H9 (cell line): Measurements from ENCODE around the gene BEST1. TPM values are rescaled to one million over a fixed set of nuclear protein-coding genes. Genes with fewer than 3 reads are reported as not detected.

Source experiments
- DNase-seq: peaks from one replicate; pipeline ENCODE4 v3.0.0-alpha.2; 2017
- H2AFZ ChIP-seq: one replicate; pipeline ENCODE4 v1.6.1; 2013; ENCODE audit warnings: mild to moderate bottlenecking, low read length, control low read depth, moderate library complexity
- H2AK5ac ChIP-seq: 2 replicates; pipeline ENCODE4 v1.6.1; 2013; ENCODE audit warnings: low read length, control low read depth, mixed read lengths; ENCODE audit not compliant: insufficient read length
- H2BK120ac ChIP-seq: one replicate; pipeline ENCODE4 v1.6.1; 2013; ENCODE audit warnings: low read depth, mild to moderate bottlenecking, low read length, control low read depth, inconsistent platforms; ENCODE audit not compliant: poor library complexity, severe bottlenecking
- H2BK12ac ChIP-seq: 2 replicates; pipeline ENCODE4 v1.6.1; 2013; ENCODE audit warnings: low read length, control low read depth, mixed read lengths, low read depth; ENCODE audit not compliant: insufficient read length
- H2BK15ac ChIP-seq: 2 replicates; pipeline ENCODE4 v1.6.1; 2013; ENCODE audit warnings: low read depth, low read length, control low read depth
- H2BK20ac ChIP-seq: one replicate; pipeline ENCODE4 v1.6.1; 2013; ENCODE audit warnings: low read depth, mild to moderate bottlenecking, low read length, control low read depth, inconsistent platforms; ENCODE audit not compliant: poor library complexity, severe bottlenecking
- H2BK5ac ChIP-seq: 2 replicates; pipeline ENCODE4 v1.6.1; 2013; ENCODE audit warnings: low read length, control low read depth, mixed read lengths; ENCODE audit not compliant: insufficient read length
- H3K14ac ChIP-seq: 2 replicates; pipeline ENCODE4 v1.6.1; 2013; ENCODE audit warnings: low read length, control low read depth; ENCODE audit not compliant: insufficient read depth
- H3K18ac ChIP-seq: 2 replicates; pipeline ENCODE4 v1.6.1; 2013; ENCODE audit warnings: low read depth, mild to moderate bottlenecking, mixed read lengths, low read length, control low read depth; ENCODE audit not compliant: insufficient read length
- H3K23ac ChIP-seq: 2 replicates; pipeline ENCODE4 v1.6.1; 2013; ENCODE audit warnings: low read length, control low read depth, mixed read lengths, low read depth; ENCODE audit not compliant: insufficient read length
- H3K23me2 ChIP-seq: 2 replicates; pipeline ENCODE4 v1.6.1; 2013; ENCODE audit warnings: low read depth, mild to moderate bottlenecking, mixed read lengths, low read length, control low read depth; ENCODE audit not compliant: insufficient read length, poor library complexity, severe bottlenecking
- H3K27ac ChIP-seq: 2 replicates; pipeline ENCODE4 v1.5.1; 2013; ENCODE audit warnings: low read length, control low read depth, mixed read lengths, low read depth; ENCODE audit not compliant: insufficient read length
- H3K27me3 ChIP-seq: 2 replicates; pipeline ENCODE4 v1.6.1; 2013; ENCODE audit warnings: low read length, control low read depth, inconsistent platforms; ENCODE audit not compliant: insufficient read depth
- H3K4ac ChIP-seq: 2 replicates; pipeline ENCODE4 v1.6.1; 2013; ENCODE audit warnings: low read depth, mild to moderate bottlenecking, control low read depth, inconsistent platforms, low read length, moderate library complexity
- H3K4me1 ChIP-seq: 2 replicates; pipeline ENCODE4 v1.6.1; 2013; ENCODE audit warnings: low read length, control low read depth, inconsistent platforms; ENCODE audit not compliant: insufficient read depth
- H3K4me2 ChIP-seq: 2 replicates; pipeline ENCODE4 v1.6.1; 2013; ENCODE audit warnings: low read length, control low read depth, mixed read lengths; ENCODE audit not compliant: insufficient read length, insufficient read depth
- H3K56ac ChIP-seq: 2 replicates; pipeline ENCODE4 v1.6.1; 2013; ENCODE audit warnings: low read depth, mild to moderate bottlenecking, mixed read lengths, low read length, control low read depth; ENCODE audit not compliant: insufficient read length
- H3K79me1 ChIP-seq: 2 replicates; pipeline ENCODE4 v1.6.1; 2013; ENCODE audit warnings: low read depth, mild to moderate bottlenecking, moderate library complexity, low read length, control low read depth, inconsistent platforms; ENCODE audit not compliant: insufficient read depth, poor library complexity, severe bottlenecking
- H3K79me2 ChIP-seq: 2 replicates; pipeline ENCODE4 v1.6.1; 2013; ENCODE audit warnings: low read length, control low read depth, inconsistent platforms; ENCODE audit not compliant: insufficient read depth
- H3K9ac ChIP-seq: 2 replicates; pipeline ENCODE4 v1.6.1; 2013; ENCODE audit warnings: low read length, control low read depth, mixed read lengths; ENCODE audit not compliant: insufficient read length; ENCODE audit errors: extremely low read depth
- H3K9me3 ChIP-seq: one replicate; pipeline ENCODE4 v1.6.1; 2013; ENCODE audit warnings: low read depth, low read length, inconsistent platforms; ENCODE audit not compliant: control insufficient read depth
- H3T11ph ChIP-seq: one replicate; pipeline ENCODE4 v1.6.1; 2013; ENCODE audit warnings: mild to moderate bottlenecking, low read length, control low read depth, inconsistent platforms
- H4K20me1 ChIP-seq: one replicate; pipeline ENCODE4 v1.6.1; 2013; ENCODE audit not compliant: control insufficient read depth, insufficient read length, insufficient read depth
- H4K5ac ChIP-seq: 2 replicates; pipeline ENCODE4 v1.6.1; 2013; ENCODE audit warnings: low read depth, mild to moderate bottlenecking, mixed read lengths, low read length, control low read depth; ENCODE audit not compliant: insufficient read length
- H4K8ac ChIP-seq: replicated peaks from 2 replicates; pipeline ENCODE4 v1.6.1; 2013; ENCODE audit warnings: low read length, control low read depth, mixed read lengths, low read depth; ENCODE audit not compliant: insufficient read length
- H4K91ac ChIP-seq: 2 replicates; pipeline ENCODE4 v1.6.1; 2013; ENCODE audit warnings: low read depth, mild to moderate bottlenecking, moderate library complexity, mixed read lengths, low read length, control low read depth; ENCODE audit not compliant: insufficient read length
- H3K27ac Mint-ChIP-seq, 3 experiments: 2 replicates in 2 of 3; 3 replicates in 1 of 3; pipeline ENCODE4 v1.8.0; 2020 to 2021; ENCODE audit warnings: mixed read lengths in 3 of 3, mild to moderate bottlenecking in 1 of 3, moderate library complexity in 1 of 3
- H3K27me3 Mint-ChIP-seq: 2 replicates; pipeline ENCODE4 v1.8.0; 2021; ENCODE audit warnings: low read depth, mild to moderate bottlenecking, moderate library complexity, mixed read lengths
- H3K36me3 Mint-ChIP-seq, 3 experiments: 2 replicates in 2 of 3; 3 replicates in 1 of 3; pipeline ENCODE4 v1.8.0; 2020 to 2021; ENCODE audit warnings: low read depth in 3 of 3, mixed read lengths in 3 of 3; ENCODE audit not compliant: insufficient read depth in 1 of 3
- H3K4me1 Mint-ChIP-seq, 2 experiments: 2 replicates each; pipeline ENCODE4 v1.8.0; 2020; ENCODE audit warnings: mixed read lengths in 2 of 2
- H3K4me3 Mint-ChIP-seq, 2 experiments: 2 replicates in 1 of 2; 3 replicates in 1 of 2; pipeline ENCODE4 v1.8.0; 2020 to 2021; ENCODE audit warnings: mild to moderate bottlenecking in 2 of 2, mixed read lengths in 2 of 2, moderate library complexity in 1 of 2
- H3K9me3 Mint-ChIP-seq, 2 experiments: 2 replicates in 1 of 2; 3 replicates in 1 of 2; pipeline ENCODE4 v1.8.0; 2020; ENCODE audit warnings: mild to moderate bottlenecking in 2 of 2, mixed read lengths in 2 of 2, moderate library complexity in 1 of 2
- CTCF ChIP-seq: fragments of 200-600 bp; sonication (generic); conservative IDR thresholded peaks from 3 replicates; pipeline ENCODE4 v1.8.0; 2021; ENCODE audit warnings: antibody characterized with exemption, mild to moderate bottlenecking
- WGBS: extraction: QIAGEN DNeasy Blood & Tissue Kit; methylation state at CpG from one replicate; pipeline ENCODE4 v1.1.7; 2013; ENCODE audit warnings: missing lambda C conversion rate, low lambda C conversion rate, mixed read lengths; ENCODE audit not compliant: insufficient read length; ENCODE audit errors: extremely low coverage; 5-methylcytosine and 5-hydroxymethylcytosine counted together
- total RNA-seq: library from RNA; stranded (reverse); gene quantifications from 2 replicates; pipeline ENCODE4 v1.2.1, GENCODE V29; 2021

The BEST1 gene
- total RNA-seq, 1 experiment from 2014 or later, result 0.24 TPM

GRCh38 chr11:61907282-61907681, 42.9 kb upstream of the BEST1 start:
- no peak overlapping the region for H3K4me2 ChIP-seq
- Mint-ChIP-seq H3K4me3 (peak overlapping the region in 1 of 2 experiments; percentile 42; a peak in 1 of 5 replicates), H3K27ac (peak overlapping the region in 2 of 3 experiments; percentile 46 to 67; a peak in 4 of 7 replicates), H3K9me3 (no peaks in the 10 kb centered on the region), H3K27me3 (peaks cover 7% of the 10 kb centered on the region), H3K36me3 (no peaks in the 10 kb centered on the region), H3K4me1 (peaks cover 9 to 38% of the 10 kb centered on the region in 2 experiments)
- H3K23me2 ChIP-seq, result no peaks in the 10 kb centered on the region
- H2AFZ ChIP-seq, result no peak overlapping the region
- WGBS, result no CpG with 5 or more reads among the region's 19 CpGs
- H3K27me3 ChIP-seq, result no peaks in the 10 kb centered on the region
- no peak for DNase-seq
- no peaks in the 10 kb centered on the region; the same call in 1 of the 2 replicates for H3K4me1 ChIP-seq
- no peak overlapping the region for H2BK15ac ChIP-seq
- no peaks in the 10 kb centered on the region for H3K79me1 ChIP-seq
- H3T11ph ChIP-seq, result no peak overlapping the region
- no peak overlapping the region for H2BK12ac ChIP-seq
- no peak overlapping the region for H3K9ac ChIP-seq
- H3K4ac ChIP-seq, result no peak overlapping the region
- H2AK5ac ChIP-seq, result no peak overlapping the region
- H4K5ac ChIP-seq, result no peak overlapping the region
- no peaks in the 10 kb centered on the region for H3K79me2 ChIP-seq
- H3K23ac ChIP-seq, result no peak overlapping the region
- H2BK5ac ChIP-seq, result no peak overlapping the region
- H3K56ac ChIP-seq, result no peak overlapping the region
- H3K18ac ChIP-seq, result no peak overlapping the region
- H3K14ac ChIP-seq, result no peak overlapping the region
- no peaks in the 10 kb centered on the region for H3K9me3 ChIP-seq
- no peak overlapping the region for H2BK120ac ChIP-seq
- no peak overlapping the region for H4K8ac ChIP-seq
- no peak overlapping the region for H4K91ac ChIP-seq
- no peak overlapping the region for H2BK20ac ChIP-seq
- H4K20me1 ChIP-seq, result no peaks in the 10 kb centered on the region
- TF ChIP-seq CTCF, result no peak
- H3K27ac ChIP-seq, result no peak overlapping the region
